CD4-positive, alpha-beta memory T cell (primary cell): ENCODE data around the gene ST8SIA3. TPM values are rescaled to one million over a fixed set of nuclear protein-coding genes. Genes with fewer than 3 reads are reported as not detected.

Experiments used
- CTCF ChIA-PET: fragments of 350-600 bp; sonication (Branson Sonifier 250); formaldehyde crosslinking; loops from one replicate; lab custom pipeline; 2021; ENCODE audit warnings: inconsistent platforms; ENCODE audit not compliant: partially characterized antibody; lab: Charles Lee
- POLR2A ChIA-PET: fragments of 350-600 bp; sonication (Branson Sonifier 250); formaldehyde crosslinking; loops from one replicate; lab custom pipeline; 2021; ENCODE audit not compliant: partially characterized antibody; lab: Charles Lee
- DNase-seq, 5 donors: peaks; one replicate each; pipeline versions ENCODE4 v3.0.0 to v3.0.0-alpha.2; 2020 to 2022; ENCODE audit warnings: mixed read lengths in 1 of 5
- H3K27ac ChIP-seq: one replicate; pipeline ENCODE4 v1.7.0; 2013; ENCODE audit warnings: low read depth, low read length
- H3K27me3 ChIP-seq: 2 replicates; pipeline ENCODE4 v1.7.0; 2013; ENCODE audit warnings: mild to moderate bottlenecking, low read length, moderate library complexity; ENCODE audit not compliant: insufficient read depth
- H3K36me3 ChIP-seq: 2 replicates; pipeline ENCODE4 v1.7.0; 2013; ENCODE audit warnings: mild to moderate bottlenecking, low read length, moderate library complexity; ENCODE audit not compliant: insufficient read depth
- H3K4me1 ChIP-seq: 2 replicates; pipeline ENCODE4 v1.7.0; 2013; ENCODE audit warnings: mild to moderate bottlenecking, low read length, moderate library complexity; ENCODE audit not compliant: insufficient read depth
- H3K4me3 ChIP-seq, 2 donors: one replicate each; pipeline ENCODE4 v1.7.0; 2013; ENCODE audit warnings: low read length in 2 of 2, mild to moderate bottlenecking in 1 of 2
- H3K9me3 ChIP-seq, 2 donors: one replicate each; pipeline ENCODE4 v1.7.0; 2013; ENCODE audit warnings: low read length in 2 of 2, control low read depth in 1 of 2; ENCODE audit not compliant: control insufficient read depth in 1 of 2
- H3K27ac Mint-ChIP-seq, 7 donors: one replicate each; pipeline ENCODE4 v1.8.0; 2020 to 2021; ENCODE audit warnings: mixed read lengths in 7 of 7, mild to moderate bottlenecking in 6 of 7, inconsistent platforms in 3 of 7, moderate library complexity in 3 of 7
- H3K27me3 Mint-ChIP-seq, 2 donors: one replicate each; pipeline ENCODE4 v1.8.0; 2020 to 2021; ENCODE audit warnings: mixed read lengths in 2 of 2
- H3K36me3 Mint-ChIP-seq, 2 donors: one replicate each; pipeline ENCODE4 v1.8.0; 2020 to 2021; ENCODE audit warnings: mixed read lengths in 2 of 2, inconsistent platforms in 1 of 2, mild to moderate bottlenecking in 1 of 2
- H3K4me1 Mint-ChIP-seq, 4 donors: one replicate each; pipeline ENCODE4 v1.8.0; 2020 to 2021; ENCODE audit warnings: mixed read lengths in 4 of 4, mild to moderate bottlenecking in 1 of 4
- H3K4me3 Mint-ChIP-seq, 8 donors: one replicate each; pipeline ENCODE4 v1.8.0; 2020 to 2021; ENCODE audit warnings: mixed read lengths in 8 of 8, mild to moderate bottlenecking in 7 of 8, moderate library complexity in 6 of 8, inconsistent platforms in 3 of 8
- H3K9me3 Mint-ChIP-seq, 8 donors: one replicate each; pipeline ENCODE4 v1.8.0; 2020 to 2021; ENCODE audit warnings: mixed read lengths in 8 of 8, mild to moderate bottlenecking in 5 of 8, inconsistent platforms in 3 of 8, moderate library complexity in 1 of 8
- intact Hi-C: fragments of 100-400 bp; cut with micrococcal nuclease; formaldehyde crosslinking; loops from one replicate; pipeline ENCODE4 v1.15.1; 2023
- polyA plus RNA-seq, 2 donors: library from polyadenylated mRNA; unstranded; fragments of 300-500 nt; fragmentation: Illumina TruSeq; gene quantifications; one replicate each; pipeline ENCODE4 v1.2.3, GENCODE V29; 2021
- total RNA-seq, 2 experiments: library from RNA; stranded (reverse); gene quantifications; one replicate each; pipeline ENCODE4 v1.2.3, GENCODE V29; 2021

ST8SIA3 gene
- total and polyA plus RNA-seq, 4 experiments from 2014 or later, result not detected

- Mint-ChIP-seq H3K27ac (no peak overlapping the region), H3K9me3 (peaks cover 0 to 9% (median 4%) of the 10 kb centered on the region in 8 donors), H3K4me3 (no peak overlapping the region), H3K36me3 (no peaks in the 10 kb centered on the region), H3K27me3 (peaks cover 2 to 6% of the 10 kb centered on the region in 2 donors), H3K4me1 (no peaks in the 10 kb centered on the region)
- Histone ChIP-seq H3K4me1 (no peaks in the 10 kb centered on the region), H3K36me3 (no peaks in the 10 kb centered on the region), H3K27me3 (no peaks in the 10 kb centered on the region), H3K9me3 (no peaks in the 10 kb centered on the region), H3K27ac (no peak overlapping the region), H3K4me3 (no peak overlapping the region)
- intact Hi-C loops, result no loop called here
- CTCF ChIA-PET, result no interaction called here
- no peak for DNase-seq
- POLR2A ChIA-PET, result no interaction called here
Measured at GRCh38 chr18:57328665-57329064, 23.7 kb upstream of the ST8SIA3 start.

GRCh38 chr18:57329856-57330255, 22.5 kb upstream of the ST8SIA3 start:
- CTCF ChIA-PET, result no interaction called here
- Histone ChIP-seq H3K27ac (no peak overlapping the region), H3K4me3 (no peak overlapping the region), H3K36me3 (no peaks in the 10 kb centered on the region), H3K4me1 (no peaks in the 10 kb centered on the region), H3K9me3 (no peaks in the 10 kb centered on the region), H3K27me3 (no peaks in the 10 kb centered on the region)
- H3K27ac Mint-ChIP-seq, result no peak overlapping the region
- DNase-seq, result no peak
- H3K4me3 Mint-ChIP-seq, result no peak overlapping the region
- H3K27me3 Mint-ChIP-seq, result peaks cover 2 to 6% of the 10 kb centered on the region in 2 donors
- H3K4me1 Mint-ChIP-seq, result no peaks in the 10 kb centered on the region
- H3K36me3 Mint-ChIP-seq, result no peaks in the 10 kb centered on the region
- peaks cover 0 to 9% (median 4%) of the 10 kb centered on the region in 8 donors for H3K9me3 Mint-ChIP-seq
- POLR2A ChIA-PET, result no interaction called here
- intact Hi-C loops, result no loop called here

- no peak overlapping the region for H3K4me3 ChIP-seq
- no peak for DNase-seq
- POLR2A ChIA-PET, result no interaction called here
- H3K27ac ChIP-seq, result no peak overlapping the region
- H3K9me3 ChIP-seq, result no peaks in the 10 kb centered on the region
- CTCF ChIA-PET, result no interaction called here
- H3K27ac Mint-ChIP-seq, result no peak overlapping the region
- H3K4me1 ChIP-seq, result no peaks in the 10 kb centered on the region
- no peaks in the 10 kb centered on the region for H3K27me3 ChIP-seq
- peaks cover 0 to 2% of the 10 kb centered on the region in 2 donors for H3K27me3 Mint-ChIP-seq
- H3K4me3 Mint-ChIP-seq, result no peak overlapping the region
- H3K36me3 ChIP-seq, result no peaks in the 10 kb centered on the region
- H3K9me3 Mint-ChIP-seq, result peaks cover 0 to 5% (median 3%) of the 10 kb centered on the region in 8 donors
- no peaks in the 10 kb centered on the region for H3K4me1 Mint-ChIP-seq
- H3K36me3 Mint-ChIP-seq, result no peaks in the 10 kb centered on the region
- intact Hi-C loops, result no loop called here
Measured at GRCh38 chr18:57331718-57332117, 20.6 kb upstream of the ST8SIA3 start.

- Mint-ChIP-seq H3K27ac (no peak overlapping the region), H3K36me3 (no peaks in the 10 kb centered on the region), H3K4me1 (no peaks in the 10 kb centered on the region), H3K9me3 (peaks cover 0 to 3% (median 0%) of the 10 kb centered on the region in 8 donors), H3K27me3 (peaks cover under 1 to 5% of the 10 kb centered on the region in 2 donors), H3K4me3 (no peak overlapping the region)
- Histone ChIP-seq H3K27me3 (no peaks in the 10 kb centered on the region), H3K27ac (no peak overlapping the region), H3K4me1 (no peaks in the 10 kb centered on the region), H3K9me3 (no peaks in the 10 kb centered on the region), H3K36me3 (no peaks in the 10 kb centered on the region), H3K4me3 (no peak overlapping the region)
- ChIA-PET POLR2A (no interaction called here), CTCF (no interaction called here)
- no peak for DNase-seq
- intact Hi-C loops, result no loop called here
Measured at GRCh38 chr18:57333940-57334339, 18.4 kb upstream of the ST8SIA3 start.

GRCh38 chr18:57334383-57334782, 18.0 kb upstream of the ST8SIA3 start:
- POLR2A ChIA-PET, result no interaction called here
- DNase-seq, result no peak
- peaks cover 0 to 2% (median 0%) of the 10 kb centered on the region in 8 donors for H3K9me3 Mint-ChIP-seq
- Histone ChIP-seq H3K27ac (no peak overlapping the region), H3K4me1 (no peaks in the 10 kb centered on the region), H3K36me3 (no peaks in the 10 kb centered on the region), H3K27me3 (no peaks in the 10 kb centered on the region), H3K4me3 (no peak overlapping the region), H3K9me3 (no peaks in the 10 kb centered on the region)
- intact Hi-C loops, result no loop called here
- peaks cover 3 to 5% of the 10 kb centered on the region in 2 donors for H3K27me3 Mint-ChIP-seq
- no peaks in the 10 kb centered on the region for H3K4me1 Mint-ChIP-seq
- CTCF ChIA-PET, result no interaction called here
- no peak overlapping the region for H3K27ac Mint-ChIP-seq
- H3K4me3 Mint-ChIP-seq, result no peak overlapping the region
- H3K36me3 Mint-ChIP-seq, result no peaks in the 10 kb centered on the region

- intact Hi-C loops, result no loop called here
- DNase-seq, result no peak
- no peak overlapping the region for H3K4me3 ChIP-seq
- CTCF ChIA-PET, result no interaction called here
- Mint-ChIP-seq H3K9me3 (peaks cover 0 to 2% (median under 1%) of the 10 kb centered on the region in 8 donors), H3K4me1 (no peaks in the 10 kb centered on the region), H3K36me3 (no peaks in the 10 kb centered on the region), H3K27me3 (peaks cover 3 to 6% of the 10 kb centered on the region in 2 donors), H3K27ac (peak overlapping the region in 1 of 7 donors; percentile 14), H3K4me3 (no peak overlapping the region)
- POLR2A ChIA-PET, result no interaction called here
- no peak overlapping the region for H3K27ac ChIP-seq
- H3K4me1 ChIP-seq, result no peaks in the 10 kb centered on the region
- H3K27me3 ChIP-seq, result no peaks in the 10 kb centered on the region
- H3K36me3 ChIP-seq, result no peaks in the 10 kb centered on the region
- H3K9me3 ChIP-seq, result no peaks in the 10 kb centered on the region
Measured at GRCh38 chr18:57336343-57336742, 16.0 kb upstream of the ST8SIA3 start.

- H3K4me1 ChIP-seq, result no peaks in the 10 kb centered on the region
- H3K27me3 Mint-ChIP-seq, result peaks cover 3 to 8% of the 10 kb centered on the region in 2 donors
- peaks cover 0 to 2% (median 0%) of the 10 kb centered on the region in 8 donors for H3K9me3 Mint-ChIP-seq
- H3K9me3 ChIP-seq, result no peaks in the 10 kb centered on the region
- ChIA-PET CTCF (no interaction called here), POLR2A (no interaction called here)
- H3K36me3 ChIP-seq, result no peaks in the 10 kb centered on the region
- no peak overlapping the region for H3K27ac ChIP-seq
- H3K27ac Mint-ChIP-seq, result no peak overlapping the region
- H3K36me3 Mint-ChIP-seq, result no peaks in the 10 kb centered on the region
- H3K4me1 Mint-ChIP-seq, result no peaks in the 10 kb centered on the region
- no peaks in the 10 kb centered on the region for H3K27me3 ChIP-seq
- H3K4me3 Mint-ChIP-seq, result no peak overlapping the region
- no peak overlapping the region for H3K4me3 ChIP-seq
- no peak for DNase-seq
- intact Hi-C loops, result no loop called here
Measured at GRCh38 chr18:57337890-57338289, 14.5 kb upstream of the ST8SIA3 start.

- no peaks in the 10 kb centered on the region for H3K4me1 Mint-ChIP-seq
- ChIA-PET POLR2A (no interaction called here), CTCF (no interaction called here)
- H3K9me3 Mint-ChIP-seq, result peaks cover 0 to 2% (median 0%) of the 10 kb centered on the region in 8 donors
- no peaks in the 10 kb centered on the region for H3K36me3 Mint-ChIP-seq
- Histone ChIP-seq H3K36me3 (no peaks in the 10 kb centered on the region), H3K4me1 (no peaks in the 10 kb centered on the region), H3K9me3 (no peaks in the 10 kb centered on the region), H3K4me3 (no peak overlapping the region), H3K27ac (no peak overlapping the region), H3K27me3 (no peaks in the 10 kb centered on the region)
- no peak for DNase-seq
- no peak overlapping the region for H3K27ac Mint-ChIP-seq
- peaks cover 3 to 5% of the 10 kb centered on the region in 2 donors for H3K27me3 Mint-ChIP-seq
- intact Hi-C loops, result no loop called here
- H3K4me3 Mint-ChIP-seq, result no peak overlapping the region
Measured at GRCh38 chr18:57343833-57344232, 8.5 kb upstream of the ST8SIA3 start.
